Measurements from ENCODE around the gene CDPF1. TPM values are rescaled to one million over a fixed set of nuclear protein-coding genes. Genes with fewer than 3 reads are reported as not detected.
"Not testable (repeated sequence)": the region's sequence is repeated elsewhere in the genome, so short reads cannot be mapped to it uniquely, and the experiment has no call there.

The CDPF1 gene
- polyA plus RNA-seq, 3 donors from 2014 or later = 23.2 to 32.8 (median 23.7) TPM

- H3K4me3 Mint-ChIP-seq = peak overlapping the region; percentile 71 to 85 (median 77)
- H3K36me3 Mint-ChIP-seq = peaks cover 23 to 61% (median 39%) of the 10 kb centered on the region in 3 donors
- DNase-seq = no peak
- H3K27me3 Mint-ChIP-seq (ENCODE audit: low read depth in 3 of 3) = peaks cover 6 to 13% (median 8%) of the 10 kb centered on the region in 3 donors
- peak overlapping the region; percentile 87 to 99 (median 93) for H3K27ac Mint-ChIP-seq
- peaks cover 65 to 67% of the 10 kb centered on the region in 2 donors for H3K4me1 Mint-ChIP-seq
- H3K9me3 Mint-ChIP-seq = no peaks in the 10 kb centered on the region
Observed at GRCh38 chr22:46276563-46276962, 26.5 kb upstream of the CDPF1 start.

- Mint-ChIP-seq H3K27ac (peak overlapping the region; percentile 77 to 99 (median 92)), H3K9me3 (no peaks in the 10 kb centered on the region), H3K4me3 (peak overlapping the region; percentile 58 to 77 (median 66)), H3K4me1 (peaks cover 56 to 60% of the 10 kb centered on the region in 2 donors), H3K36me3 (peaks cover 20 to 56% (median 35%) of the 10 kb centered on the region in 3 donors), H3K27me3 (ENCODE audit: low read depth in 3 of 3) (peaks cover 0 to 6% (median 2%) of the 10 kb centered on the region in 3 donors)
- DNase-seq = no peak
Observed at GRCh38 chr22:46275455-46276122, 25.5 kb upstream of the CDPF1 start.

- DNase-seq = no peak
- Mint-ChIP-seq H3K4me3 (no peak overlapping the region), H3K27ac (no peak overlapping the region), H3K27me3 (ENCODE audit: low read depth in 3 of 3) (peaks cover 0 to 7% (median 0%) of the 10 kb centered on the region in 3 donors), H3K9me3 (no peaks in the 10 kb centered on the region), H3K4me1 (peaks cover 55 to 59% of the 10 kb centered on the region in 2 donors), H3K36me3 (peaks cover 20 to 58% (median 44%) of the 10 kb centered on the region in 3 donors)
Observed at GRCh38 chr22:46274381-46274780, 24.3 kb upstream of the CDPF1 start.

GRCh38 chr22:46273432-46274148, 23.5 kb upstream of the CDPF1 start:
- DNase-seq = no peak
- H3K4me3 Mint-ChIP-seq = no peak overlapping the region
- peaks cover 53 to 59% of the 10 kb centered on the region in 2 donors for H3K4me1 Mint-ChIP-seq
- H3K9me3 Mint-ChIP-seq = no peaks in the 10 kb centered on the region
- peaks cover 20 to 52% (median 45%) of the 10 kb centered on the region in 3 donors for H3K36me3 Mint-ChIP-seq
- H3K27me3 Mint-ChIP-seq (ENCODE audit: low read depth in 3 of 3) = peaks cover 0 to 7% (median 0%) of the 10 kb centered on the region in 3 donors
- peak overlapping the region in 1 of 6 donors; percentile 72 for H3K27ac Mint-ChIP-seq

GRCh38 chr22:46272762-46273431, 22.8 kb upstream of the CDPF1 start:
- DNase-seq = no peak
- H3K4me1 Mint-ChIP-seq = peaks cover 52 to 56% of the 10 kb centered on the region in 2 donors
- peaks cover 0 to 7% (median 0%) of the 10 kb centered on the region in 3 donors for H3K27me3 Mint-ChIP-seq (ENCODE audit: low read depth in 3 of 3)
- peak overlapping the region in 2 of 6 donors; percentile 34 to 40 for H3K27ac Mint-ChIP-seq
- H3K9me3 Mint-ChIP-seq = no peaks in the 10 kb centered on the region
- H3K4me3 Mint-ChIP-seq = no peak overlapping the region
- H3K36me3 Mint-ChIP-seq = peaks cover 18 to 45% (median 38%) of the 10 kb centered on the region in 3 donors

GRCh38 chr22:46272196-46272595, 22.1 kb upstream of the CDPF1 start:
- H3K36me3 Mint-ChIP-seq = peaks cover 14 to 38% (median 31%) of the 10 kb centered on the region in 3 donors
- H3K9me3 Mint-ChIP-seq = no peaks in the 10 kb centered on the region
- H3K27ac Mint-ChIP-seq = peak overlapping the region in 1 of 6 donors; percentile 34
- H3K27me3 Mint-ChIP-seq (ENCODE audit: low read depth in 3 of 3) = peaks cover 0 to 5% (median 4%) of the 10 kb centered on the region in 3 donors
- no peak for DNase-seq
- H3K4me3 Mint-ChIP-seq = no peak overlapping the region
- peaks cover 50 to 54% of the 10 kb centered on the region in 2 donors for H3K4me1 Mint-ChIP-seq

GRCh38 chr22:46269564-46269963, 19.5 kb upstream of the CDPF1 start:
- DNase-seq = no peak
- peak overlapping the region; percentile 87 to 93 (median 93) for H3K4me3 Mint-ChIP-seq
- H3K9me3 Mint-ChIP-seq = no peaks in the 10 kb centered on the region
- peaks cover 0 to 5% (median 2%) of the 10 kb centered on the region in 3 donors for H3K27me3 Mint-ChIP-seq (ENCODE audit: low read depth in 3 of 3)
- peaks cover 55 to 57% of the 10 kb centered on the region in 2 donors for H3K4me1 Mint-ChIP-seq
- H3K27ac Mint-ChIP-seq = peak overlapping the region in 5 of 6 donors; percentile 29 to 88 (median 81)
- H3K36me3 Mint-ChIP-seq = peaks cover 0 to 19% (median 10%) of the 10 kb centered on the region in 3 donors

- H3K4me1 Mint-ChIP-seq = peaks cover 67 to 68% of the 10 kb centered on the region in 2 donors
- peak within 1 kb of the TSS; percentile 87 to 93 (median 93) for H3K4me3 Mint-ChIP-seq
- peak; percentile 61 to 65 (median 62) for DNase-seq
- H3K27ac Mint-ChIP-seq = peak within 1 kb of the TSS; percentile 79 to 91 (median 86)
- H3K9me3 Mint-ChIP-seq = no peaks in the 10 kb centered on the region
- peaks cover 0 to 5% (median 4%) of the 10 kb centered on the region in 3 donors for H3K27me3 Mint-ChIP-seq (ENCODE audit: low read depth in 3 of 3)
- H3K36me3 Mint-ChIP-seq = peaks cover 0 to 10% (median 9%) of the 10 kb centered on the region in 3 donors
Observed at GRCh38 chr22:46267431-46268279, 17.6 kb upstream of the CDPF1 start, which contains the start of gene TTC38. TSS of gene TTC38 (plus strand) at chr22:46268008. CDS start at chr22:46268040, 32 bp downstream.

- peaks cover 73 to 82% of the 10 kb centered on the region in 2 donors for H3K4me1 Mint-ChIP-seq
- peak overlapping the region in 2 of 6 donors; percentile 62 to 70 for H3K27ac Mint-ChIP-seq
- H3K4me3 Mint-ChIP-seq = peak overlapping the region; percentile 18 to 79 (median 41)
Observed at GRCh38 chr22:46265627-46266026, 15.5 kb upstream of the CDPF1 start.

GRCh38 chr22:46264520-46264919, 14.4 kb upstream of the CDPF1 start:
- Mint-ChIP-seq H3K27ac (peak overlapping the region in 5 of 6 donors; percentile 51 to 89 (median 83)), H3K4me1 (peaks cover 63 to 72% of the 10 kb centered on the region in 2 donors), H3K4me3 (peak overlapping the region in 4 of 5 donors; percentile 68 to 86 (median 80))
- not testable (repeated sequence) for DNase-seq; H3K27me3 Mint-ChIP-seq (ENCODE audit: low read depth in 3 of 3); H3K9me3 Mint-ChIP-seq; H3K36me3 Mint-ChIP-seq

More at GRCh38 chr22:46265627-46266026, 15.5 kb upstream of the CDPF1 start:
- not testable (repeated sequence) for DNase-seq; H3K9me3 Mint-ChIP-seq; H3K27me3 Mint-ChIP-seq (ENCODE audit: low read depth in 3 of 3)
- H3K36me3 Mint-ChIP-seq = peaks cover 0 to 10% (median 3%) of the 10 kb centered on the region in 3 donors

- no peaks in the 10 kb centered on the region for H3K9me3 Mint-ChIP-seq
- no peaks in the 10 kb centered on the region for H3K36me3 Mint-ChIP-seq
- H3K4me3 Mint-ChIP-seq = peak within 1 kb of the TSS; percentile 70 to 86 (median 79)
- H3K4me1 Mint-ChIP-seq = peaks cover 51 to 61% of the 10 kb centered on the region in 2 donors
- peaks cover 2 to 7% (median 7%) of the 10 kb centered on the region in 3 donors for H3K27me3 Mint-ChIP-seq (ENCODE audit: low read depth in 3 of 3)
- peak within 1 kb of the TSS; percentile 76 to 89 (median 82) for H3K27ac Mint-ChIP-seq
- no peak for DNase-seq
Observed at GRCh38 chr22:46263216-46263590, 13.1 kb upstream of the CDPF1 start, which contains the start of gene PKDREJ. TSS of gene PKDREJ (minus strand) at chr22:46263343. CDS start at chr22:46263322, 21 bp downstream.

- peak overlapping the region in 5 of 6 donors; percentile 76 to 89 (median 80) for H3K27ac Mint-ChIP-seq
- peaks cover 2 to 7% (median 7%) of the 10 kb centered on the region in 3 donors for H3K27me3 Mint-ChIP-seq (ENCODE audit: low read depth in 3 of 3)
- H3K9me3 Mint-ChIP-seq = no peaks in the 10 kb centered on the region
- H3K36me3 Mint-ChIP-seq = no peaks in the 10 kb centered on the region
- peak overlapping the region; percentile 70 to 86 (median 76) for H3K4me3 Mint-ChIP-seq
- peak; percentile 81 to 82 (median 82) for DNase-seq
- H3K4me1 Mint-ChIP-seq = peaks cover 49 to 58% of the 10 kb centered on the region in 2 donors
Observed at GRCh38 chr22:46262449-46263215, 12.5 kb upstream of the CDPF1 start.

All from immature natural killer cell (primary cell).